Anterior cingulate cortex (tissue), 58 donors: Measurements from ENCODE around the gene CACNG1.
A peak's percentile ranks its signal among the peaks of the same experiment; 100 is the strongest.

Experiments
- DNase-seq, 58 donors: peaks; one replicate each; lab custom pipeline; 2025; lab: John Stamatoyannopoulos, UW

CACNG1 gene, protein sequence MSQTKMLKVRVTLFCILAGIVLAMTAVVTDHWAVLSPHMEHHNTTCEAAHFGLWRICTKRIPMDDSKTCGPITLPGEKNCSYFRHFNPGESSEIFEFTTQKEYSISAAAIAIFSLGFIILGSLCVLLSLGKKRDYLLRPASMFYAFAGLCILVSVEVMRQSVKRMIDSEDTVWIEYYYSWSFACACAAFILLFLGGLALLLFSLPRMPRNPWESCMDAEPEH

DNA sequence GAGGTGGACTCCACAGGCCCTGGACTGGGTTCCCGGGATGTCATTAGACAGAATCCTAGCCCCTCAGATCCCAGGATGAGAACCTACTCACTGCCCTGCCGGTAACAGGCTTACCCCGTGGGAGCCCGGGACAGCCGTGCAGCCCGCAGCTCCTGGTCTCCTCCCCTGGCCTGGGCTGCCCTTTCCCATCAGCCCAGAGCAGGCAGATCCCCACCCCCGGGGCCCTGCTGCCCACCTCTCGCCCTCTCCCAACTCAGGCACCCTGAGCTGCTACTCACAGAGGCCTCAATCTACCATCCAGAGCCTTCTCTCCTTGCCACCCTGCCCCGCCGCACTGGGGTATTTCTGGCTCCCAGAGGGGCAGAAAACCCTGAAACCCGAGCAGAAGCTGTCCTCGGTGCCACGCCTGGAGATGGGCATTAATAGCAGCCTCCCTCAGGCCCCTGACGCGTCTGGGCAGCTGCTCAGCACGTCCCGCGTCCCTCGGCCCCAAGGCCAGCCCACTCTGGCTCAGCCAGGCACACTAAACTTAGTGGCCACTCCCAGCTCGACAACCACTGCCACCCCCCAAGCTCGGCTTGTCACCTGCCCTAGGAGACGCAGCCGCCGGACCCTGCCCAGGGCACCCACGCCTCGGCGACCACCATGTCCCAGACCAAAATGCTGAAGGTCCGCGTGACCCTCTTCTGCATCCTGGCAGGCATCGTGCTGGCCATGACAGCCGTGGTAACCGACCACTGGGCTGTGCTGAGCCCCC lies at the start of gene CACNG1:
Gene CACNG1, plus strand, starts transcription at position 539 of the 757 bp plus-strand sequence. Its CDS starts 107 bp downstream, at position 646.
- DNase-seq, result no peak

DNA sequence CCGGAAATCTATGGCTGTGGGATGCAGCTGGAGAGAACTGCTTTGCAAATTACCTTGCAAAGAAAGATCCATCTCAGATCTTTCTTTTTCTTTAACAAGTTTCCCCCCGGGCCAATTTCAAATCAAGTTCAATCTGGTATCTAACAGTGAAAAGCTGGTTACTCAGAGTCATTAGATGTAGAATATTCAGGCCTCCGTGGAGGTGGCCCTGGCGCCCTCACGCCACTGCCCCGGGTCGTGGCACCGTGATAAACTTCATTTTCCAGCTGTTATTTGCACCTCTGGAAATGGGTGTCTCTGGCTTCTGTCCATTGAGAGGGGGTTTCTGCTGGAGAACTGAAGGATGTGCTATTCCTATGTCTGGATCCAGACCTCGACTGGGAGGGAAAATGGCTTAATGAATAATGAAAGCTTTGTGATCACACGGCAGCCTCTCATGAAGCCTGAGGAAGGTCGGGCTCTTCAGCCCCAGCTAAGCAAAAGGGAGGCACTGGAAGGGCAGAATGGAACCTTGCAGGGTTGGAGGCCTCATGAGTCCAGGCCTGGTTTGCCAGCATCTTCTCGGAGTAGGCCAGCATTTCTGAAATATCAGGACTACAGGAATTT lies 49.3 kb upstream of the CACNG1 start:
- no peak for DNase-seq

DNA sequence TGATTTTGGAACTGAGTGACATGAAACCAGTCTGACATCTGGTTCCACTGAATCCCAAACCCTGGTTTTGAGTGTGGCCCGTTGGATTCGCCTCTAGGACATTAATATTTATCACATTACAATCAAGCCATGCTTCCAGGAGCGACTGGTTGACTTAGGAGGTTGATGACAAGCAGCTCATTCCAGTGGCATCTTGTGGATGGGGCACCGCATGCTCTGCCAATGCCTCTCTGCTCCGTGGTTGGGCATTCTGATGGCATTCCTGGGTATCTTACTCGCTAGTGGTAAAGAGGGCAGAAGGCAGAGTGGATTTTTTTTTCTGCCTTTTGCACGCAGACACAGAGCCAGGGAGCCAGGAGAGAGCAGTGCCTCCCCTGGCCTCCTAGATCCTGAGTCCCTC lies 48.4 kb upstream of the CACNG1 start:
- no peak for DNase-seq

DNA sequence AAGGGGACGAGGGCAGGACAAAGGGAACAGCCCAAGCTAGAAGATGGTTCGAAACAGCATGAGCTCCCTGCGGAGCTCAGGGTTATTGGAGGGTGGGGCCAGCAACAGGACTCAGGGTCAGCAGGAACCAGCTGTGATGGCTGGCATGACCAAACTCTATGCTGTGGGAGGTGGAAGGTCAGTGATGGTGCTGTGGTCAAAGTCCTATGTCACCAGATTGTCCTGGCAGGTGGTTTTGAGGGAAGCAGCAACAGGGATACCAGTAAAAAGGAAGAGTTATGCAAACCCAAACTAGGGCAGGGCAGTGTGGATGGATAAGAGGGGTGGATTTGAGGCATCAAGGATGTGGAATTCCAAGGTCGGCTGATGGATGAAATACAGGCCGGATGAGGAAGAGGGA lies 47.4 kb upstream of the CACNG1 start:
- DNase-seq, result no peak

DNA sequence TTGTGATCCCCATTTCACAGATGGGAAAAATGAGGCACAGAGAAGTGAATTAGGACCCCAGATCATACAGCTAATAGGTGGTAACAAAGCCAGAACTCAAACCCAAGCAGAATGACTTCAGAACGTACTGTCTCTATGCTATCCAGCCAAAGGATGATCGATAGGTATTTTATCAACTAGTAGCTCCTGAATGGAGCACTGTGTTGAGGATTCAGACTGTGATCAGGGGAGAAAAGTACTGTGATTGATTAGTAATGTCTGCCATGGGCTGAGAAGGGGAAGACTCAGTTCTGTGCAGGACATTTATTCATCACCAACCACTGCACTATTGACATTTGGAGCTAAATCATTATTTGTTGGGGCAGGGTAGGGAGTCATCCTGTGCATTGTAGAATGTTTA lies 41.1 kb upstream of the CACNG1 start:
- DNase-seq, result no peak

DNA sequence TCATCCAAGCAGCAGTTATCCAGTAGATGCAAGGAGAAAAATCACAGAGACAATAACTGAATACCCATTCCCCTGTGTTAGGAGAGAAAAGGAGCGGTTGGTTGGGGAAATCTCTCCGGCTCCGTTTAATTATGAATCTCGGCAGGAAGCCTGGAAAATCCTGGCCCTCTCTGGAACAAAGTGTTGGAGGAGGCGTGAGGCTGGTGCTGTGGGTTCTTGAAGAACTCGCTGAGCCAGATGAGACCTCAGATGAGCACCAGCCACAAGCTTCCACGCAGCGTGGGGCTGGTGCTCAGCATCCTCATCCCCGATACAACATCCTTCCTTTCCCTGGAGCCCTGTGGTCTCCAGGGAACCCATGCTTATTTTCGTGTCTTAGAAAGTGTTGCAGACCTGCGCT lies 40.2 kb upstream of the CACNG1 start:
- peak in 19 of 58 donors; percentile 6 to 62 (median 21) for DNase-seq

DNA sequence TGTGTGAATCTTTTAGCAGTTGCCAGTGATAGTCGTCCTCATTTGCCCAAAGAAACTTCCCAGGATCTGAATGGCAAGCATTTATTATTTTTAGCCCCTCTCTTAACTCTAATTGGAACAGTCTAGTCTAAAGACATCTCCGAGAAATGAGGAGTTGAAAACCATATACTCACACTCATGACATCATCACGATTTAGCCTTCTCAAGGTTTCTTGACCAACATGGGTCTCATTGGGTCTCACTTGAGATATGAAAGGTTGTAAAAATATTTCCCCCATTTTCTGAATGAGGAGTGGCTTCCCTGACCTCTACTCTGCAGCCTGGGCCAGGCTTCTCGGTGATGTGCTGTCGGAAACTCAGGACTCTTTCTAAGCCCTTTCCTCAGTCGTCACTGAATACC lies 37.1 kb upstream of the CACNG1 start:
- DNase-seq, result no peak

DNA sequence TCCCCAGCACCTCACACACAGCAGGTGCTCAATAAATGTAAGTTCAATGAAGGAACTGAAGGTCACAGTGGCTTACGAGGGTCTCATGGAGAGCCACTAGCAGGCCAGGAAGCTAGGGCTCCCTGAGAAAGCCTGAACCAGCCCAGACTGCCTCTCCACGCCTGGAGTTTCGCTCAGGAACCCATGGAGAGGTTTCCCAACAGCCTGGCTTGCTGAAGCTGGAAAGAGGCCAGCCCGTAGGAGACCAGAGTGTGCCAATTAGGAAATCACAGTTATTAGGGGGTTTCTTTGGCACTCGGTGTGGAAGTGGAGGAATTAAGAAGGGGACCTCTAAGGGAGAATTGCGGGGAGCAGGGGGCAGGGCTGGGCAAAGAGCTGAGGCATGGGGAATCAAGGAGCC lies 36.3 kb upstream of the CACNG1 start:
- DNase-seq, result no peak

DNA sequence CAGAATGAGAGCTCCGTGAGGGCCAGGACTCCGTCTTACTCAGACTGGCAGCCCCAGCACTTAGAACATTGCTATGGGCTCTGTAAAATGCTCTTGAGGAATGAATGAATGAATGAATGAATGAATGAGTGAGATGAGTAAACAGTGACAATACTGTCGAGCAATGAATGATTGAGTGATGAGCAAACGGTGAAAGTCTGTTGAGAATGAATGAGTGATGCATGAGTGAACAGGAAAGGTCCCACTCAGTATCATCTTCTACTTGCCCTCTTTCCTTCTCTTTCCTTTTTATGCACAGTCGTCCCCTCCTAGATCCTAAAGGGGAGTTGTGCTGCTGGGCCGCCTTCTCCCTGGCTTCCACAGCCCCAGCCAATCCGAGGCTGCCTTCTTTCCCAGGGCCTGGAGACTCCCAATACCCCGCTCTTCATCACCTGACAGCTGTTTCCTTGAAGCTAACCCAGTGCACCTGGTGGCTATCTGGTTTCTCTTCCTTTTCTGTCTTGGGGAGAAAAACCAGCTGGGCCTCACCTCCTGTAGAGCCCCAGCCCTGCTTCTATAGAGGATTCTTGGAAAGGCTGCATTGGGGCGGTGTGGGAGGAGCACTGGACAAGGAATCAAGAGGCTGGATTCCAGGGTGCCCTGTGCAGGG lies 32.7 kb upstream of the CACNG1 start:
- no peak for DNase-seq

DNA sequence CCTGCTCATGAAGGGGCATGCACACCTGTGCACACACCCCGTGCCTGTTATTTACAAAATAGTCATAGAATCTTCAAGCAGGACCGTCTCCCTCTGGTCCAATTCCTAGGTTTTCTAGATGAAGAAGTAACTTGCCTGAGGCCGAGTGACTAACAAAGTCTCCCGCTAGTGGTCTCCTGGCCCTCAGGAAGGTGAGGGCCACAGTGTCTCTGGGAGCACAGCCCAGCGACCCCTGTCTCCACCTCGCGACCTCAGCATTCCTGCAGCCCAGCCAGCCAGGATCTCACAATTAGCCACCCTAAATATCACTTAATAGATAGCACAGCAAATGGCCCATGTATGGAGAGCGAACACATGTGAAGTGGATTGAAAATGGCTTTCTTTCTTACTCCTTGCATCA lies 30.5 kb upstream of the CACNG1 start:
- no peak for DNase-seq

DNA sequence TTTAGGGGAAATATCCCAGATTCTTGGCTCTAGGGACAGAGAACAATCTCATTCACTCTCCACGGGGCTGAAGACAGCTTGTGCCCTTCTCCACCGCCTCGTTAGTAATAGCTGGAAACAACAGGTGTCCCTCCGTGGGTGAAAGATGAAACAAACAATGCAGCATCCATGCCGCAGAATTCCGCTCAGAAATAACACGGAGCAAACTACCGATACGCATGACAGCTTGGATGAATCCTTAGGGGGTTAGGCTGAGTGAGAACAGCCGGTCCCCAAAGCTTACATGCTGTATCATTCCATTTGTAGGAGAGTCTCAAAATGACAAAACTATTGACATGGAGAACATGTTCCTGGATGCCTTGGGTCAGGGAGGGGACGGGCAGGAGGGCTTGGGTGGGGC lies 29.4 kb upstream of the CACNG1 start:
- no peak for DNase-seq

DNA sequence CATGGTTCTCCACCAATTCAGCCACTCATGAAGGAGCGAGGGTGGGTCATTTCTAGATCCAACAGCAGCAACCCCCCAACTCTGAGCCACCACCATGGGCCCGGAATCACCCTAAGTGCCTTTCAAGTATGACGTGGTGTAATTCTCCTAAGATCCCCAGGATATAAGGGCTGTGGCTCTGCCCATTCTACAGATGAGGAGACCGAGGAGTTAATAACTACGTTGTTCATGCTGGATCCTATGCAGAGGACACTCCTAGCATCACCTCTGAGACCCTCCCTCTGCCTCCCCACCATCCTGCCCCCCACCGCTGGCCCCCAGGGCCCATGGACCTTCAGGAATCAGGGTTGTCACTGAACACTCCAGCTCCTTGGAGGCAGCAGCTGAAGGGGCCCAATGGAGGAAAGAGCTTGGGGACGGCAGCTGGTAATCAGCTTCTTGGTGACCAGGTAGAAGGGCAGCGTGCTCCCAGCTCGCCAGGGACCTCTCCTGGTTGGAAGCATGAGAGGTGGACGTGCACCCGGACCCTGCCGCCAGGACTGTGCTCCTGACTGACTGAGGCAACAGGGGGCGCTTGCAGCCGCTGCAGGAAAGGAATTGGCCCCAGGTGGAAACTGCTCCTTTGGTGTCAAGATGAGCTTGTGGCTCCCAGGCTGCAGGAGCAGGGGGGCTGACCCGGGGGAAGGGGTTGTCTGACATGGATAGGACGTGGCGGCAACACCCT lies 28.2 kb upstream of the CACNG1 start:
- DNase-seq, result no peak

DNA sequence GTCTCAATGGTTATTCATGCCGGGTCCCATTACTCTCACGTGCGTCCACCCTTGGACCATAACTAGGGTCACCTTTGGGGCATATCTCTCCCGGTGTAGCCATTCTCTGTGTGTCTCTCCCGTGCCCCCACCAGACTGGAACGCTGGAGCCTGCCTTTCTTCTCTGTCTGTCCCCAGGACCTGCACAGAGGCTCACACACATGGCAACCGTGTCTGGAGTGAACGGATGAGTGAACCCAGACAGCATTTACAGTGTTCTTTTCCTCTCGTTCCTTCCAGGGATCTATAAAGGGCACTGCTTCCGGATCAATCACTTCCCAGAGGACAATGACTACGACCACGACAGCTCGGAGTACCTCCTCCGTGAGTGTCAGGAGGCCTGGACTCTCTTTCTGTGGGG lies 26.4 kb upstream of the CACNG1 start:
- no peak for DNase-seq

DNA sequence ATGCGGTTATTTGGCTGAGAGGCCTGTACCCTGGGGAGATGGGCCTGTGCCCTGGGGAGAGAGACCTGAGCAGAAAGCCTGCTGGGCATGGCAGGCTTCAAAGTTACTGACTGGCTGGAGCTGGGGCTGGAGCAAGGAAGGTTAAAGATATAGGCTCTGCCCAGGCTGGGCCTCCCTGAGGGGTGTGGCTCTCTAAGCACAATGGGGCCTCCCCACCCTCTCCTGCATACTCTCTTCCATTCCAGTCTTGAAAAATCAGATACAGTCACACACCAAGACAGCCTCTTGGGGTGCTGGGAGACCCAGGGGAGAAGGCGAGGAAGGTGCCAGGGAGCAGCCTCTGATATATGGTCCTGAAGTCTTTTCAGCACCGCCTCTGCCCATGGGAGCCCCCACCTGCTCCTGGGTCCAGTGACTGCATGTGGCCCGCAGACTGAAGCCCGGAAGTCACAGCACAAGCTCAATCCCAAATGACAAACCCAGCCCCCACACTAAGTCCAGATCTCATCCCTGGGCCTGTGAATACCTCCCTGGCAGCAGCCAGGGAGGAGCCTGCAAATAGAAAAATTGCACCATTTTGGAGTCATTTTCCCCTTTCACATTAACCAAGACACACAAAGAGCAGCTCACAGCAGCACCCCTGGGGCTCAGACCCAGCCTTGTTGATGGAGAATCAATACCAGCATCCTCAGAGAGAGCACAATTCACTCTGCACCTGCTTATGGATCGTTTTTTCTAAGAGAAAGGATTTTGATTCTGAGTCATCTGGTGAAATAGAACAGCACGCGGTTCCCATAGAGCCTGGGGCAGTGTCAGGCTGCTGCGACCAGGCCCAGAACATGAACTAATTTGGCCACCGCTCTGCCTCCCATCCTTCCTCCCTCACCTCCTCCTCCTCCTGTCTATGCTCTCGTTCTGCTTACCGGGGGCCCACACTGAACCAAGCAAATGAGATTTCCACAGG lies 25.6 kb upstream of the CACNG1 start:
- DNase-seq, result no peak

DNA sequence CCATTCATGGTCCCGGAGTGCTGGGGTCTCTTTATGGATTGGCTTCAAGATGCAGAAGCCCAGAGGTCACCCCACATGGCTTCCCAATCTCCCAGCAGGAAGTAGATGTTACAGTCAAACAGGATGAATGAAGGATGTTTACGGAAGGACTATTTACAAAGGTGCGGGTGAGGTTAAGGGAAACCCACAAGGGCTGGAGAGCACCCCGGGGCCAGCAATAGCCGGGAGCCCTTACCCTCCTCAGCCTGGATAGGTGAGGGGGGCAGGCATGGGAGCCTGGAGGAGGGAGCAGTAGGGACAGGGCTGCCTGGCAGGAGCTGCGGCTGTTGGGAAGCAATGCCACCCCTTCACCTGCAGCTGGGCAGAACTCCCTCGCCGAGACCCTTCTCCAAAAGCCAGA lies 24.5 kb upstream of the CACNG1 start:
- no peak for DNase-seq

DNA sequence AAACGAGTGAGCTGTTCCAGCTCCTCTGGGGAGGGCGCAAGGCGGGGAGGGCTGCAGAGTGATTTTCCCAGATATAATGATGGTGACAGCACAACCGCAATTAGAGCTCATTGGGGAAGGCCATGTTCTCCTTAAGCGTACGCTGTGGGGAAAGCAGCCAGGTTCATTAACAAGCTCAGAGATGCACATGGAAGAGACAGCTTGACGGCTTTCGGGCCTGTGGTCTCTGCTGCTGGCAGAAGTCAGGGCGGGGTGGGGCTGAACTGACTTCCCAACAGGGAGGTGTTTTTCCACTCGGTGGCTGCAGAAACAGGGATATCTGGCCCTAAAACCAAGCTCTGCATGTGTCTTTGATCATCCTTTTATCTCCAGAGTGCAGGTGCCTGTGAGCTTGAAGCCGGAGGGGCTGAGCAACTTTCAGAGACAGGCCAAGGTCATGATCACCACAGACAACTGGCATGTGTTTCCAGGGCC lies 24.0 kb upstream of the CACNG1 start:
- DNase-seq, result peak in 16 of 58 donors; percentile 4 to 40 (median 14)

DNA sequence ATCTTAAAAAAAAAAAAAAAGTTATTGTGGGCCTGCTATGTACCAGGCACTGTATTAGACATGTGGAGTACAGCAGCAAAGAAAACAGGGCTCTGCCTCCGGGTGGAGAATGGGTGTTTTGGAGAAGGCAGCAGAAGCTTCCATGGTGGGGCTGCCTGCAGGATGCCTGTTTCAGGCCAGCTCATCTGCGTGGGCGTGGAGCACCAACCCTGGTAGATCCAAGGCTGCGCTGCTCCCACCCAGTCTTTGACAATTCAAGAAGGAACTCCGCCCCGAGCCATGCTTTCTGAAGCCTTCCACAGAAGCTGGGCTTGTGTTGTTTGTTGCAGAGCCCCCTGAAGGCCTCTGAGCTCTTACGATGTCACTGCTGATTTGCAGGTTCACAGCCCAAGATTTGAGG lies 23.2 kb upstream of the CACNG1 start:
- peak in 1 of 58 donors; percentile 24 for DNase-seq

DNA sequence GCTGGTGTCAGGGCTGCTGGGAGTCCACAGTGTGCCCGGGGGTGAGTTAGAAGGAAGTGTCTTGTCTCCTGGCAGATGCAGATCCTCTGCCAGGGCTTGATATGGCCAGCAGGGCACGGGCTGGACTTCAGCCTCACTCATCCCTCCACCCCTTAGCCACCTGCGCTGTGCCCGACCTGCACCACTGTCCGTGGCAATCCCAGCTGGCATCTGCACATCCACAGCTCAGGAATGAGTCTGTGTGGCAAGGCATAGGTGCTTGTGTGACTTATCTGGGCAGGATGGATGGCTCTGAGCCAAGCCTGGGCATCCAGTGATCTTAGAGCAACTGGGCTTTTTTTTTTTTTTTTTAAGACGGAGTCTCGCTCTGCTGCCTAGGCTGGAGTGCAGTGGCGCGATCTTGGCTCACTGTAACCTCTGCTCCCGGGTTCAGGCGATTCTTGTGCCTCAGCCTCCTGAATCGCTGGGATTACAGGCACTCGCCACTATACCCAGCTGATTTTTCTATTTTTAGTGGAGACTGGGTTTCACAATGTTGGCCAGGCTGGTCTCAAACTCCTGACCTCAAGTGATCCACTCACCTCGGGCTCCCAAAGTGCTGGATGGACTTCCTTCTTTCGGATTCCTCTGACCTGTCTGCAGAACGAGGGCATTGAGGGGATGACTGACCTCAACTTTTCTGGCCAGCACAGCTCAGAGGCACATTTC lies 22.5 kb upstream of the CACNG1 start:
- no peak for DNase-seq

DNA sequence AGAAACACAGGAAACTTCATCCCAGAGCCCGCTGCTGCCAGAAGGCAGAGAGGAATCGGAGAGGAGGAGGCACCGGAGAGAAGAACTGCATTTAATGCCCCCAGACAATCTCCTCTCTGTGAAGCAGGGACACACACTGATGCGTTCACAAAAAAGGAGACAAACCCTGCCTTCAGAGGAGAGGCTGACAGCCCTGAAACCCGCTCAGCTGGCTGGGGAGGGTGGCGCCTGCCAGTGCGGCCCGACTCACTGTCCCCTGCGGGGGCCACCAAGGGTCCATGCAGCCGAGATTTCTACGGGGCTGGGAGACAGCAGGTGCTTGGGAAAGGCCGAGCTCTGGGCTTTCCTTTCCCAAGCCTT lies 21.9 kb upstream of the CACNG1 start:
- DNase-seq, result peak in 28 of 58 donors; percentile 3 to 60 (median 19)
